ENCODE measurements around the gene CTNNAL1. TPM values are rescaled to one million over a fixed set of nuclear protein-coding genes. Genes with fewer than 3 reads are reported as not detected.

The CTNNAL1 gene
- total RNA-seq, 2 donors from 2014 or later, result 98.9 to 120 TPM

GRCh38 chr9:109051733-109052132 lies 38.4 kb upstream of the CTNNAL1 start:
- Histone ChIP-seq H3K36me3 (peaks cover 58% of the 10 kb centered on the region), H3K4me3 (no peak overlapping the region), H3K27me3 (no peaks in the 10 kb centered on the region), H3K4me1 (no peaks in the 10 kb centered on the region), H3K9me3 (no peaks in the 10 kb centered on the region), H3K27ac (no peak overlapping the region)
- no peak for DNase-seq (ENCODE audit: low spot score)
- TF ChIP-seq, protein P1, sequence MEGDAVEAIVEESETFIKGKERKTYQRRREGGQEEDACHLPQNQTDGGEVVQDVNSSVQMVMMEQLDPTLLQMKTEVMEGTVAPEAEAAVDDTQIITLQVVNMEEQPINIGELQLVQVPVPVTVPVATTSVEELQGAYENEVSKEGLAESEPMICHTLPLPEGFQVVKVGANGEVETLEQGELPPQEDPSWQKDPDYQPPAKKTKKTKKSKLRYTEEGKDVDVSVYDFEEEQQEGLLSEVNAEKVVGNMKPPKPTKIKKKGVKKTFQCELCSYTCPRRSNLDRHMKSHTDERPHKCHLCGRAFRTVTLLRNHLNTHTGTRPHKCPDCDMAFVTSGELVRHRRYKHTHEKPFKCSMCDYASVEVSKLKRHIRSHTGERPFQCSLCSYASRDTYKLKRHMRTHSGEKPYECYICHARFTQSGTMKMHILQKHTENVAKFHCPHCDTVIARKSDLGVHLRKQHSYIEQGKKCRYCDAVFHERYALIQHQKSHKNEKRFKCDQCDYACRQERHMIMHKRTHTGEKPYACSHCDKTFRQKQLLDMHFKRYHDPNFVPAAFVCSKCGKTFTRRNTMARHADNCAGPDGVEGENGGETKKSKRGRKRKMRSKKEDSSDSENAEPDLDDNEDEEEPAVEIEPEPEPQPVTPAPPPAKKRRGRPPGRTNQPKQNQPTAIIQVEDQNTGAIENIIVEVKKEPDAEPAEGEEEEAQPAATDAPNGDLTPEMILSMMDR (IDR thresholded peaks at IDR 0.05), result no peak

DNA sequence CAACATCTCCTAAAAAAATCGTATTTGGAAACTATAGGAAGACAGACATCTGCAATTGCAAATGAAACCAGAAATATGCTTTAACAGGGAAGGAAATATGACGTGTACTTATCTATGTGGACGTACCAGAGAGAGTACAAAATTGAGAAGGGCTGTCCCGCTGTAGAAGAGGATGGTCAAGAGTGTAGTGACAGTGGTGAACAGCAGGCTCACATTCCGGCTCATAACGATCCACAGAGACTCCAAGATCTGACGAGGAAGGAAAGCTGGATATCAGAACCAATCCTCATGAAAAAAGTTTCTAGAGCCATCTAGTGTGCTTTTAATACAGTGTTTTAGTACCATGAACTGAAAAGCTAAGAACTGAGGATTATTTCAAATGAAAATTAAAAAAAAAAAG lies 37.1 kb upstream of the CTNNAL1 start:
- H3K36me3 ChIP-seq, result peaks cover 65% of the 10 kb centered on the region
- H3K4me3 ChIP-seq, result no peak overlapping the region
- TF ChIP-seq, protein P1 (IDR thresholded peaks at IDR 0.05), result no peak
- H3K9me3 ChIP-seq, result no peaks in the 10 kb centered on the region
- DNase-seq (ENCODE audit: low spot score), result no peak
- H3K4me1 ChIP-seq, result no peaks in the 10 kb centered on the region
- H3K27ac ChIP-seq, result peak overlapping the region in 1 of 2 donors; percentile 9
- no peaks in the 10 kb centered on the region for H3K27me3 ChIP-seq

DNA sequence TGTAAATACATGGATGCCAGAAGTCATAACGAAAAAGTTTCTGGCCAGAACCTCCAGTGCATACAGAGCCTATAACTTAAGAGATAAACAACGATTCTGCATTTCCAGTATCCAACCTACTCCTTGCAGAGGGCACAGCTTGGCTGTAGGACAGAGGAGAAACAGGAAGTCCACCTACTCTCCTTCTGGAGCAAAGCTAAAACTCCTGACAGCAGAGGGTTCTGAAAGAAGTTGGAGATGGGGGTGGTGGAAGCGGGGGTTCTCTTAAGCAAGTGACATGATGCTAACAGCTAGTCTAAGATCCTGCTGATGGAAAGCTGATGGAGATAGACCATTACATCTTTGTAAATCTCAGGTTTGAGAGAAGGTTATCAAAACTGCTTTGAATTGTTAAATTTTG lies 35.5 kb upstream of the CTNNAL1 start:
- Histone ChIP-seq H3K27ac (no peak overlapping the region), H3K4me1 (no peaks in the 10 kb centered on the region), H3K4me3 (no peak overlapping the region), H3K27me3 (no peaks in the 10 kb centered on the region), H3K9me3 (no peaks in the 10 kb centered on the region), H3K36me3 (peaks cover 66% of the 10 kb centered on the region)
- TF ChIP-seq, protein P1 (IDR thresholded peaks at IDR 0.05), result no peak
- DNase-seq (ENCODE audit: low spot score), result no peak

DNA sequence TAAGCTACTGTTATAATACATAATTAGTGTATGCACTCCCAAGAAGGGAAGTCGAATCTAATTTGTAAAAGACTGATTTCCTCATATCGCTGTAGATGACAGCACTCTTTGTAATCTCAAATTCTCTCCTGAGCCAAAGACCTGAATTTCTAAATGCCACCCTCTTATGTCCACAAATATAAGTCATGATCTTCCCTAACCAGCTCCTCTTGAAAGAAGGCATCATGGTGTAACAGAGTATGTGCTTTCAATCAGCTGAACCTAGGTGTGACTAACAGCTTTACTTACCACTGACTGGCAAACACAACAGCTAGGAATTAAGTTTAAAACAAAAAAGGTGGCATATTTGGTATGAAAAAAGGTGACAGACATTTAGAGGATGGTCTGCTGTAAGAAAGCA lies 34.0 kb upstream of the CTNNAL1 start:
- DNase-seq (ENCODE audit: low spot score), result no peak
- no peaks in the 10 kb centered on the region for H3K4me1 ChIP-seq
- peaks cover 0 to 3% of the 10 kb centered on the region in 2 donors for H3K9me3 ChIP-seq
- no peak overlapping the region for H3K4me3 ChIP-seq
- peaks cover 57% of the 10 kb centered on the region for H3K36me3 ChIP-seq
- TF ChIP-seq, protein P1 (IDR thresholded peaks at IDR 0.05), result no peak
- H3K27me3 ChIP-seq, result no peaks in the 10 kb centered on the region
- no peak overlapping the region for H3K27ac ChIP-seq

- Histone ChIP-seq H3K4me1 (no peaks in the 10 kb centered on the region), H3K36me3 (peaks cover 57% of the 10 kb centered on the region), H3K27me3 (no peaks in the 10 kb centered on the region), H3K4me3 (no peak overlapping the region), H3K27ac (no peak overlapping the region), H3K9me3 (peaks cover 0 to 5% of the 10 kb centered on the region in 2 donors)
- TF ChIP-seq, protein P1 (IDR thresholded peaks at IDR 0.05), result no peak
- DNase-seq (ENCODE audit: low spot score), result no peak
Measured at GRCh38 chr9:109046346-109046745, 33.0 kb upstream of the CTNNAL1 start.

GRCh38 chr9:109043578-109043977 lies 30.3 kb upstream of the CTNNAL1 start:
- H3K36me3 ChIP-seq, result peaks cover 37% of the 10 kb centered on the region
- peaks cover 0 to 5% of the 10 kb centered on the region in 2 donors for H3K9me3 ChIP-seq
- no peak for DNase-seq (ENCODE audit: low spot score)
- no peak overlapping the region for H3K27ac ChIP-seq
- TF ChIP-seq, protein P1 (IDR thresholded peaks at IDR 0.05), result no peak
- H3K27me3 ChIP-seq, result no peaks in the 10 kb centered on the region
- no peaks in the 10 kb centered on the region for H3K4me1 ChIP-seq
- no peak overlapping the region for H3K4me3 ChIP-seq
